AG09309 (cell line): ENCODE measurements around the gene MCM8.

Source experiments
- DNase-seq: peaks from one replicate; pipeline ENCODE4 v3.0.0-alpha.2; 2010; ENCODE audit warnings: low read depth
- H3K4me3 ChIP-seq: 2 replicates; pipeline ENCODE4 v1.5.1; 2011; ENCODE audit warnings: mild to moderate bottlenecking, low read depth, low read length, moderate library complexity; ENCODE audit not compliant: control insufficient read depth
- TF ChIP-seq, protein P1 (sequence below): IDR thresholded peaks from 2 replicates; pipeline ENCODE4 v1.5.1; 2011; ENCODE audit warnings: mild to moderate bottlenecking, low read depth, low read length, inconsistent platforms; ENCODE audit not compliant: insufficient read depth, control insufficient read depth; ENCODE audit errors: missing control alignments

Gene MCM8

DNA sequence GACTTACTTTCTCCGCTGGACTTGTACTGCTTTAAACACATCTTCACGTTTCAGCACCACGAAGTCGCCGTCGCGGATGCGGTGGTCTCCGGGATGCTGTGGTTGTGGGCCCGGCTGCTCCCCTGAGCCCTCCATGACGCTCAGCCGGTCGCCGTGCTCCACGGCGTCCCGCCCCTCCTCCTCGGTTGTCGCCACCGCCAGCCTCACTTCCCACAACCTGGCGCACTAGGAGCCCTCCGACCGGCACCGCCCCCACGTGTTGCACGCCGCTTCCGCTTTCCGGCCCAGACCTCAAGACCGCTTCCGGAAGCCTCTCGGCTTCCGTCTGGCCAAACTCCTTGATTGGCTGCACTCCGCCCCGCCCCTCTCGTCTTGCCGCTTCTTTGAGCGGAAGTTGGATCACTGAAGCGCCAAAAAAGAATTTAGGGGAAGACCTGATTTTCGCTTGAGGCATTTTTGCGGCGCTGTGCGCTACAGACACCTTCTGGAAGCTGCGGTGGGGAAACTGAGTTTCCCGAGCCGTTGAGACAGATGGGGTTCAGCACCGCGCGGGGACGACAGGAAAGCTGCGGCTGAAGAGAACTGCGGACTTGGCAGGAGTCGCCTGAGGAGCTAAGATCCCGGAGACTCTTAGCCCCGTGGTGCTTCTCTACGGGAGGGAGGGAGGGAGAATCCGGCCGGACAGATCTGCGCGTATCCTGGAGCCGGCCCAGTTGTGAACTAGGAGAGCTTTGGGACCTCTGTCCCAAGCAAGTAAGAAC, at the start of gene MCM8, which contains the start of gene TRMT6:
Gene MCM8 (plus strand): TSS at position 382 of the 761 bp plus-strand sequence. CDS start 1,364 bp downstream, outside the sequence.
Gene TRMT6 (minus strand): TSS at position 263 of the 761 bp plus-strand sequence. CDS start 128 bp downstream, at position 135.
- TF ChIP-seq, protein P1, sequence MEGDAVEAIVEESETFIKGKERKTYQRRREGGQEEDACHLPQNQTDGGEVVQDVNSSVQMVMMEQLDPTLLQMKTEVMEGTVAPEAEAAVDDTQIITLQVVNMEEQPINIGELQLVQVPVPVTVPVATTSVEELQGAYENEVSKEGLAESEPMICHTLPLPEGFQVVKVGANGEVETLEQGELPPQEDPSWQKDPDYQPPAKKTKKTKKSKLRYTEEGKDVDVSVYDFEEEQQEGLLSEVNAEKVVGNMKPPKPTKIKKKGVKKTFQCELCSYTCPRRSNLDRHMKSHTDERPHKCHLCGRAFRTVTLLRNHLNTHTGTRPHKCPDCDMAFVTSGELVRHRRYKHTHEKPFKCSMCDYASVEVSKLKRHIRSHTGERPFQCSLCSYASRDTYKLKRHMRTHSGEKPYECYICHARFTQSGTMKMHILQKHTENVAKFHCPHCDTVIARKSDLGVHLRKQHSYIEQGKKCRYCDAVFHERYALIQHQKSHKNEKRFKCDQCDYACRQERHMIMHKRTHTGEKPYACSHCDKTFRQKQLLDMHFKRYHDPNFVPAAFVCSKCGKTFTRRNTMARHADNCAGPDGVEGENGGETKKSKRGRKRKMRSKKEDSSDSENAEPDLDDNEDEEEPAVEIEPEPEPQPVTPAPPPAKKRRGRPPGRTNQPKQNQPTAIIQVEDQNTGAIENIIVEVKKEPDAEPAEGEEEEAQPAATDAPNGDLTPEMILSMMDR, result no peak
- peak; percentile 76 for DNase-seq
- peak within 1 kb of the TSS; percentile 80 for H3K4me3 ChIP-seq

DNA sequence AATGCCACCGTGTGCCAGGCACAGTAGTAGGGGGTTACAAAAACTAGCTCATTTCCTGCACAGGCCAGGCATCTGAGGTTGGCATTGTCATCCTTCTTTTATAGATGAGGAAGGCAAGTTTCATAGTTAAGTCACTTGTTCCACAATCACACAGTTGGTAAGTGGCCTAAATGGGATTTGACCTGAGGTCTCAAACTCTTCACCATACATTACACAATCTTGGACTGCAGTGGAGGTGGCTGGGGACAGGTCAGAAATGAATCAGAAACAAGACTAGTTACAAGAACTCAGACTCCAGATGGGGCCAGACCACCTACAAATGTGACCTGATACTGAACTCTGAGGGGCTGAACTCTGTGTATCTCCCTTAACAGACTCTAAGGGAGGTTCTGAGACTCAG, 49.5 kb upstream of the MCM8 start:
- no peak overlapping the region for H3K4me3 ChIP-seq
- no peak for DNase-seq
- TF ChIP-seq, protein P1, result no peak

GRCh38 chr20:5908981-5909380, 41.5 kb upstream of the MCM8 start:
- TF ChIP-seq, protein P1, result no peak
- DNase-seq, result no peak

DNA sequence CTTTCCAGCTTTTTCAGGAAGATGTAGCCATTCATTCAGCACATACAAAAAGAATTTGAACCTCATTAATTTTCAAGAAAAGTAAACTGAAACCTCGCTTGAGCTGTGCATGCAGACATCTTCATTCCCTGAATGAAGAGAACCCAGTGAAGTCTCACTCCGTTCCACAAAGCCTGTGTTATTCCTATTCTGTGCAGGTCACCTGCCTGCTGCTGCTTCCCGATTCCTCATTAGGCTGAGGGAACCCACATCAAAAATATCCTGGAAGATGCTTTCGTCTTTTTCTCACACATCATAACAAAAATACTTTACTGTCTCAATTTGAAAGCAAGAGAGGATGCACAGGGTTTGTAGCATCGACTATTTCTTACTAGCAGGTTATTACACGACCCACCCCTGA, 40.3 kb upstream of the MCM8 start:
- TF ChIP-seq, protein P1, result no peak
- DNase-seq, result no peak
- H3K4me3 ChIP-seq, result no peak overlapping the region

More at GRCh38 chr20:5908981-5909380, 41.5 kb upstream of the MCM8 start:
- no peak overlapping the region for H3K4me3 ChIP-seq

GRCh38 chr20:5913166-5913565, 37.3 kb upstream of the MCM8 start:
- TF ChIP-seq, protein P1, result no peak
- DNase-seq, result no peak
- no peak overlapping the region for H3K4me3 ChIP-seq

- TF ChIP-seq, protein P1, result no peak
- DNase-seq, result no peak
- no peak overlapping the region for H3K4me3 ChIP-seq
Measured at GRCh38 chr20:5914859-5915258, 35.6 kb upstream of the MCM8 start.
